DND-41 (cell line): Measurements from ENCODE around the gene BARHL1.

Experiments
- ATAC-seq: fragments of 200-7000 bp; cut with Tn5 transposase; 3 replicates; pipeline ENCODE4 v1.9.1; 2021; ENCODE audit warnings: low read depth; ENCODE audit not compliant: insufficient read depth
- DNase-seq: peaks from one replicate; pipeline ENCODE4 v3.0.0-alpha.2; 2020
- H2AFZ ChIP-seq: 2 replicates; pipeline ENCODE4 v1.6.0; 2012; ENCODE audit warnings: low read depth, low read length
- H3K27ac ChIP-seq: 2 replicates; pipeline ENCODE4 v1.5.1; 2012; ENCODE audit warnings: low read length, inconsistent platforms
- H3K27me3 ChIP-seq: fragments of 200-600 bp; sonication (generic); 2 replicates; pipeline ENCODE4 v1.6.0; 2012; ENCODE audit warnings: low read length, mild to moderate bottlenecking, inconsistent platforms; ENCODE audit not compliant: insufficient read depth, poor library complexity
- H3K36me3 ChIP-seq: 2 replicates; pipeline ENCODE4 v1.5.1; 2012; ENCODE audit warnings: low read length, inconsistent platforms; ENCODE audit not compliant: insufficient read depth
- H3K4me1 ChIP-seq: 2 replicates; pipeline ENCODE4 v1.5.1; 2012; ENCODE audit warnings: mild to moderate bottlenecking, low read length; ENCODE audit not compliant: insufficient read depth
- H3K4me2 ChIP-seq: 2 replicates; pipeline ENCODE4 v1.6.0; 2012; ENCODE audit warnings: mild to moderate bottlenecking, moderate library complexity, low read length, inconsistent platforms; ENCODE audit not compliant: insufficient read depth
- H3K4me3 ChIP-seq, 2 experiments: fragments of 200-600 bp in 1 of 2; shearing (Covaris generic) in 1 of 2; 2 replicates each; pipeline ENCODE4 v1.5.1; 2012 to 2016; ENCODE audit warnings: inconsistent platforms in 2 of 2, low read length in 2 of 2, mild to moderate bottlenecking in 2 of 2, low read depth in 1 of 2, moderate library complexity in 1 of 2
- H3K79me2 ChIP-seq: 2 replicates; pipeline ENCODE4 v1.6.0; 2012; ENCODE audit warnings: low read length, inconsistent platforms; ENCODE audit not compliant: insufficient read depth
- H3K9ac ChIP-seq: 2 replicates; pipeline ENCODE4 v1.6.0; 2012; ENCODE audit warnings: low read depth, mild to moderate bottlenecking, inconsistent platforms, low read length, moderate library complexity
- H3K9me3 ChIP-seq: 2 replicates; pipeline ENCODE4 v1.5.1; 2012; ENCODE audit warnings: low read length, moderate library complexity, mild to moderate bottlenecking, inconsistent platforms; ENCODE audit not compliant: insufficient read depth, severe bottlenecking
- H4K20me1 ChIP-seq: 2 replicates; pipeline ENCODE4 v1.6.0; 2012; ENCODE audit warnings: low read length; ENCODE audit not compliant: insufficient read depth
- CTCF ChIP-seq: IDR thresholded peaks from 2 replicates; pipeline ENCODE4 v1.5.1; 2012; ENCODE audit warnings: borderline replicate concordance, low read length, moderate library complexity, mild to moderate bottlenecking; ENCODE audit not compliant: poor library complexity, severe bottlenecking; ENCODE audit errors: extremely low read depth
- EZH2 ChIP-seq: IDR thresholded peaks from 3 replicates; pipeline ENCODE4 v1.6.1; 2012; ENCODE audit warnings: borderline replicate concordance, low read depth, mild to moderate bottlenecking, moderate library complexity, low read length, inconsistent platforms; ENCODE audit not compliant: severe bottlenecking

The BARHL1 gene

GRCh38 chr9:132587592-132587955 lies 5.2 kb downstream of the BARHL1 start:
- no peak overlapping the region for H3K9ac ChIP-seq
- no peaks in the 10 kb centered on the region for H3K36me3 ChIP-seq
- H3K79me2 ChIP-seq, result no peaks in the 10 kb centered on the region
- ATAC-seq (no peak), DNase-seq (no peak)
- no peaks in the 10 kb centered on the region for H3K27me3 ChIP-seq
- H4K20me1 ChIP-seq, result peaks cover 16% of the 10 kb centered on the region; the same call in 1 of the 2 replicates
- no peak overlapping the region for H3K27ac ChIP-seq
- no peaks in the 10 kb centered on the region for H3K9me3 ChIP-seq
- no peak for TF ChIP-seq EZH2
- no peak for TF ChIP-seq CTCF
- H3K4me2 ChIP-seq, result no peak overlapping the region
- no peak overlapping the region for H2AFZ ChIP-seq
- no peak overlapping the region for H3K4me3 ChIP-seq
- no peaks in the 10 kb centered on the region for H3K4me1 ChIP-seq

GRCh38 chr9:132588098-132588497 lies 5.7 kb downstream of the BARHL1 start:
- TF ChIP-seq EZH2 (no peak), CTCF (no peak)
- Histone ChIP-seq H3K4me1 (no peaks in the 10 kb centered on the region), H3K4me3 (no peak overlapping the region)

GRCh38 chr9:132588501-132589147 lies 6.2 kb downstream of the BARHL1 start:
- no peak overlapping the region for H3K4me3 ChIP-seq
- H3K36me3 ChIP-seq, result peaks cover 6% of the 10 kb centered on the region; the same call in 1 of the 2 replicates
- H3K27ac ChIP-seq, result no peak overlapping the region
- H3K9ac ChIP-seq, result no peak overlapping the region
- H4K20me1 ChIP-seq, result peaks cover 15% of the 10 kb centered on the region; the same call in 1 of the 2 replicates
- no peaks in the 10 kb centered on the region for H3K4me1 ChIP-seq
- no peak overlapping the region for H3K4me2 ChIP-seq
- TF ChIP-seq EZH2 (no peak), CTCF (no peak)
- no peaks in the 10 kb centered on the region for H3K27me3 ChIP-seq
- no peak overlapping the region for H2AFZ ChIP-seq
- no peaks in the 10 kb centered on the region for H3K79me2 ChIP-seq
- DNase-seq (no peak), ATAC-seq (no peak)
- H3K9me3 ChIP-seq, result no peaks in the 10 kb centered on the region

More at GRCh38 chr9:132588098-132588497, 5.7 kb downstream of the BARHL1 start:
- H3K36me3 ChIP-seq, result peaks cover under 1% of the 10 kb centered on the region; the same call in 1 of the 2 replicates
- H3K9ac ChIP-seq, result no peak overlapping the region
- H3K79me2 ChIP-seq, result no peaks in the 10 kb centered on the region
- DNase-seq, result no peak
- no peak for ATAC-seq
- H3K9me3 ChIP-seq, result no peaks in the 10 kb centered on the region
- H2AFZ ChIP-seq, result no peak overlapping the region
- H4K20me1 ChIP-seq, result peaks cover 16% of the 10 kb centered on the region; the same call in 1 of the 2 replicates
- no peaks in the 10 kb centered on the region for H3K27me3 ChIP-seq
- H3K27ac ChIP-seq, result no peak overlapping the region
- no peak overlapping the region for H3K4me2 ChIP-seq
